ENCODE data around the gene MARCHF10.

Gene MARCHF10

GRCh38 chr17:62775876-62776275 lies 32.2 kb downstream of the MARCHF10 start:
- H3K9me3 ChIP-seq (ENCODE audit: control insufficient read depth, low read length): no peaks in the 10 kb centered on the region
- H3K4me3 ChIP-seq (ENCODE audit: insufficient read depth, low read depth, low read length, poor library complexity, severe bottlenecking): no peak overlapping the region
- no peak for DNase-seq
- no peaks in the 10 kb centered on the region for H3K27me3 ChIP-seq (replicated peaks; ENCODE audit: control insufficient read depth, insufficient read depth, low read length, poor library complexity, severe bottlenecking)
- no peaks in the 10 kb centered on the region for H3K36me3 ChIP-seq (ENCODE audit: control insufficient read depth, insufficient read depth, low read length)
- no peak overlapping the region for H3K27ac ChIP-seq (ENCODE audit: insufficient read depth, low read length, poor library complexity, severe bottlenecking)
- H3K4me1 ChIP-seq (ENCODE audit: control insufficient read depth, insufficient read depth, low read length, poor library complexity, severe bottlenecking): no peaks in the 10 kb centered on the region

- DNase-seq: no peak
- Histone ChIP-seq H3K4me3 (ENCODE audit: insufficient read depth, low read depth, low read length, poor library complexity, severe bottlenecking) (no peak overlapping the region), H3K27me3 (replicated peaks; ENCODE audit: control insufficient read depth, insufficient read depth, low read length, poor library complexity, severe bottlenecking) (no peaks in the 10 kb centered on the region), H3K9me3 (ENCODE audit: control insufficient read depth, low read length) (no peaks in the 10 kb centered on the region), H3K4me1 (ENCODE audit: control insufficient read depth, insufficient read depth, low read length, poor library complexity, severe bottlenecking) (no peaks in the 10 kb centered on the region), H3K27ac (ENCODE audit: insufficient read depth, low read length, poor library complexity, severe bottlenecking) (no peak overlapping the region), H3K36me3 (ENCODE audit: control insufficient read depth, insufficient read depth, low read length) (no peaks in the 10 kb centered on the region)
These were observed 33.8 kb downstream of the MARCHF10 start for GRCh38 chr17:62774338-62774737.

- Histone ChIP-seq H3K36me3 (ENCODE audit: control insufficient read depth, insufficient read depth, low read length) (no peaks in the 10 kb centered on the region), H3K9me3 (ENCODE audit: control insufficient read depth, low read length) (no peaks in the 10 kb centered on the region), H3K27ac (ENCODE audit: insufficient read depth, low read length, poor library complexity, severe bottlenecking) (no peak overlapping the region), H3K4me1 (ENCODE audit: control insufficient read depth, insufficient read depth, low read length, poor library complexity, severe bottlenecking) (no peaks in the 10 kb centered on the region), H3K27me3 (replicated peaks; ENCODE audit: control insufficient read depth, insufficient read depth, low read length, poor library complexity, severe bottlenecking) (no peaks in the 10 kb centered on the region), H3K4me3 (ENCODE audit: insufficient read depth, low read depth, low read length, poor library complexity, severe bottlenecking) (no peak overlapping the region)
- no peak for DNase-seq
These were observed 40.1 kb downstream of the MARCHF10 start for GRCh38 chr17:62767997-62768396.

- no peaks in the 10 kb centered on the region for H3K27me3 ChIP-seq (replicated peaks; ENCODE audit: control insufficient read depth, insufficient read depth, low read length, poor library complexity, severe bottlenecking)
These were observed 42.8 kb downstream of the MARCHF10 start for GRCh38 chr17:62765351-62765750.

GRCh38 chr17:62763891-62764600 lies 44.1 kb downstream of the MARCHF10 start:
- Histone ChIP-seq H3K4me3 (ENCODE audit: insufficient read depth, low read depth, low read length, poor library complexity, severe bottlenecking) (no peak overlapping the region), H3K36me3 (ENCODE audit: control insufficient read depth, insufficient read depth, low read length) (no peaks in the 10 kb centered on the region), H3K4me1 (ENCODE audit: control insufficient read depth, insufficient read depth, low read length, poor library complexity, severe bottlenecking) (no peaks in the 10 kb centered on the region), H3K27ac (ENCODE audit: insufficient read depth, low read length, poor library complexity, severe bottlenecking) (no peak overlapping the region), H3K9me3 (ENCODE audit: control insufficient read depth, low read length) (no peaks in the 10 kb centered on the region), H3K27me3 (replicated peaks; ENCODE audit: control insufficient read depth, insufficient read depth, low read length, poor library complexity, severe bottlenecking) (no peaks in the 10 kb centered on the region)
- no peak for DNase-seq

More at GRCh38 chr17:62765351-62765750, 42.8 kb downstream of the MARCHF10 start:
- Histone ChIP-seq H3K36me3 (ENCODE audit: control insufficient read depth, insufficient read depth, low read length) (no peaks in the 10 kb centered on the region), H3K27ac (ENCODE audit: insufficient read depth, low read length, poor library complexity, severe bottlenecking) (no peak overlapping the region), H3K9me3 (ENCODE audit: control insufficient read depth, low read length) (no peaks in the 10 kb centered on the region), H3K4me3 (ENCODE audit: insufficient read depth, low read depth, low read length, poor library complexity, severe bottlenecking) (no peak overlapping the region), H3K4me1 (ENCODE audit: control insufficient read depth, insufficient read depth, low read length, poor library complexity, severe bottlenecking) (no peaks in the 10 kb centered on the region)
- no peak for DNase-seq

- no peak overlapping the region for H3K27ac ChIP-seq (ENCODE audit: insufficient read depth, low read length, poor library complexity, severe bottlenecking)
- H3K4me3 ChIP-seq (ENCODE audit: insufficient read depth, low read depth, low read length, poor library complexity, severe bottlenecking): no peak overlapping the region
- H3K9me3 ChIP-seq (ENCODE audit: control insufficient read depth, low read length): no peaks in the 10 kb centered on the region
- no peaks in the 10 kb centered on the region for H3K4me1 ChIP-seq (ENCODE audit: control insufficient read depth, insufficient read depth, low read length, poor library complexity, severe bottlenecking)
- DNase-seq: no peak
- H3K27me3 ChIP-seq (replicated peaks; ENCODE audit: control insufficient read depth, insufficient read depth, low read length, poor library complexity, severe bottlenecking): no peaks in the 10 kb centered on the region
- no peaks in the 10 kb centered on the region for H3K36me3 ChIP-seq (ENCODE audit: control insufficient read depth, insufficient read depth, low read length)
These were observed 46.2 kb downstream of the MARCHF10 start for GRCh38 chr17:62761884-62762283.

GRCh38 chr17:62760945-62761267 lies 47.2 kb downstream of the MARCHF10 start:
- H3K36me3 ChIP-seq (ENCODE audit: control insufficient read depth, insufficient read depth, low read length): no peaks in the 10 kb centered on the region
- DNase-seq: no peak
- H3K4me1 ChIP-seq (ENCODE audit: control insufficient read depth, insufficient read depth, low read length, poor library complexity, severe bottlenecking): no peaks in the 10 kb centered on the region
- no peaks in the 10 kb centered on the region for H3K9me3 ChIP-seq (ENCODE audit: control insufficient read depth, low read length)
- no peaks in the 10 kb centered on the region for H3K27me3 ChIP-seq (replicated peaks; ENCODE audit: control insufficient read depth, insufficient read depth, low read length, poor library complexity, severe bottlenecking)
- no peak overlapping the region for H3K27ac ChIP-seq (ENCODE audit: insufficient read depth, low read length, poor library complexity, severe bottlenecking)
- H3K4me3 ChIP-seq (ENCODE audit: insufficient read depth, low read depth, low read length, poor library complexity, severe bottlenecking): no peak overlapping the region

- H3K4me3 ChIP-seq (ENCODE audit: insufficient read depth, low read depth, low read length, poor library complexity, severe bottlenecking): no peak overlapping the region
- H3K9me3 ChIP-seq (ENCODE audit: control insufficient read depth, low read length): no peaks in the 10 kb centered on the region
- no peaks in the 10 kb centered on the region for H3K36me3 ChIP-seq (ENCODE audit: control insufficient read depth, insufficient read depth, low read length)
- no peak overlapping the region for H3K27ac ChIP-seq (ENCODE audit: insufficient read depth, low read length, poor library complexity, severe bottlenecking)
- no peak for DNase-seq
- H3K27me3 ChIP-seq (replicated peaks; ENCODE audit: control insufficient read depth, insufficient read depth, low read length, poor library complexity, severe bottlenecking): no peaks in the 10 kb centered on the region
- H3K4me1 ChIP-seq (ENCODE audit: control insufficient read depth, insufficient read depth, low read length, poor library complexity, severe bottlenecking): no peaks in the 10 kb centered on the region
These were observed 47.8 kb downstream of the MARCHF10 start for GRCh38 chr17:62760059-62760944.

- Histone ChIP-seq H3K4me1 (ENCODE audit: control insufficient read depth, insufficient read depth, low read length, poor library complexity, severe bottlenecking) (no peaks in the 10 kb centered on the region), H3K27ac (ENCODE audit: insufficient read depth, low read length, poor library complexity, severe bottlenecking) (no peak overlapping the region), H3K27me3 (replicated peaks; ENCODE audit: control insufficient read depth, insufficient read depth, low read length, poor library complexity, severe bottlenecking) (no peaks in the 10 kb centered on the region), H3K4me3 (ENCODE audit: insufficient read depth, low read depth, low read length, poor library complexity, severe bottlenecking) (no peak overlapping the region), H3K9me3 (ENCODE audit: control insufficient read depth, low read length) (no peaks in the 10 kb centered on the region), H3K36me3 (ENCODE audit: control insufficient read depth, insufficient read depth, low read length) (no peaks in the 10 kb centered on the region)
- no peak for DNase-seq
These were observed 50.6 kb downstream of the MARCHF10 start for GRCh38 chr17:62757500-62757951.

GRCh38 chr17:62756198-62756597 lies 51.9 kb downstream of the MARCHF10 start:
- Histone ChIP-seq H3K9me3 (ENCODE audit: control insufficient read depth, low read length) (no peaks in the 10 kb centered on the region), H3K27ac (ENCODE audit: insufficient read depth, low read length, poor library complexity, severe bottlenecking) (no peak overlapping the region)
- no peak for DNase-seq

More at GRCh38 chr17:62756198-62756597, 51.9 kb downstream of the MARCHF10 start:
- H3K27me3 ChIP-seq (replicated peaks; ENCODE audit: control insufficient read depth, insufficient read depth, low read length, poor library complexity, severe bottlenecking): no peaks in the 10 kb centered on the region
- H3K36me3 ChIP-seq (ENCODE audit: control insufficient read depth, insufficient read depth, low read length): no peaks in the 10 kb centered on the region
- H3K4me3 ChIP-seq (ENCODE audit: insufficient read depth, low read depth, low read length, poor library complexity, severe bottlenecking): no peak overlapping the region
- no peaks in the 10 kb centered on the region for H3K4me1 ChIP-seq (ENCODE audit: control insufficient read depth, insufficient read depth, low read length, poor library complexity, severe bottlenecking)

Measured in effector memory CD4-positive, alpha-beta T cell (primary cell).